ENCODE data around the gene PALS1.

- TF ChIP-seq FOXA1 (IDR thresholded peaks at IDR 0.05) (no peak), YY1 (IDR thresholded peaks at IDR 0.05) (no peak), JUND (IDR thresholded peaks at IDR 0.05) (no peak), SP1 (IDR thresholded peaks at IDR 0.05) (no peak), GABPA (IDR thresholded peaks at IDR 0.05 in 1 of 2, conservative IDR thresholded peaks at IDR 0.05 in 1 of 2) (no peak), TAF1 (conservative IDR thresholded peaks at IDR 0.05) (no peak), RAD21 (IDR thresholded peaks at IDR 0.05) (no peak), EGR1 (IDR thresholded peaks at IDR 0.05; ENCODE audit: low read depth in 2 of 2) (no peak), HNF4G (IDR thresholded peaks at IDR 0.05) (no peak)
- TF ChIP-seq, protein P1, sequence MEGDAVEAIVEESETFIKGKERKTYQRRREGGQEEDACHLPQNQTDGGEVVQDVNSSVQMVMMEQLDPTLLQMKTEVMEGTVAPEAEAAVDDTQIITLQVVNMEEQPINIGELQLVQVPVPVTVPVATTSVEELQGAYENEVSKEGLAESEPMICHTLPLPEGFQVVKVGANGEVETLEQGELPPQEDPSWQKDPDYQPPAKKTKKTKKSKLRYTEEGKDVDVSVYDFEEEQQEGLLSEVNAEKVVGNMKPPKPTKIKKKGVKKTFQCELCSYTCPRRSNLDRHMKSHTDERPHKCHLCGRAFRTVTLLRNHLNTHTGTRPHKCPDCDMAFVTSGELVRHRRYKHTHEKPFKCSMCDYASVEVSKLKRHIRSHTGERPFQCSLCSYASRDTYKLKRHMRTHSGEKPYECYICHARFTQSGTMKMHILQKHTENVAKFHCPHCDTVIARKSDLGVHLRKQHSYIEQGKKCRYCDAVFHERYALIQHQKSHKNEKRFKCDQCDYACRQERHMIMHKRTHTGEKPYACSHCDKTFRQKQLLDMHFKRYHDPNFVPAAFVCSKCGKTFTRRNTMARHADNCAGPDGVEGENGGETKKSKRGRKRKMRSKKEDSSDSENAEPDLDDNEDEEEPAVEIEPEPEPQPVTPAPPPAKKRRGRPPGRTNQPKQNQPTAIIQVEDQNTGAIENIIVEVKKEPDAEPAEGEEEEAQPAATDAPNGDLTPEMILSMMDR (IDR thresholded peaks at IDR 0.05; ENCODE audit: low read depth, low read length, missing input control), result no peak
- TF ChIP-seq, protein P2, sequence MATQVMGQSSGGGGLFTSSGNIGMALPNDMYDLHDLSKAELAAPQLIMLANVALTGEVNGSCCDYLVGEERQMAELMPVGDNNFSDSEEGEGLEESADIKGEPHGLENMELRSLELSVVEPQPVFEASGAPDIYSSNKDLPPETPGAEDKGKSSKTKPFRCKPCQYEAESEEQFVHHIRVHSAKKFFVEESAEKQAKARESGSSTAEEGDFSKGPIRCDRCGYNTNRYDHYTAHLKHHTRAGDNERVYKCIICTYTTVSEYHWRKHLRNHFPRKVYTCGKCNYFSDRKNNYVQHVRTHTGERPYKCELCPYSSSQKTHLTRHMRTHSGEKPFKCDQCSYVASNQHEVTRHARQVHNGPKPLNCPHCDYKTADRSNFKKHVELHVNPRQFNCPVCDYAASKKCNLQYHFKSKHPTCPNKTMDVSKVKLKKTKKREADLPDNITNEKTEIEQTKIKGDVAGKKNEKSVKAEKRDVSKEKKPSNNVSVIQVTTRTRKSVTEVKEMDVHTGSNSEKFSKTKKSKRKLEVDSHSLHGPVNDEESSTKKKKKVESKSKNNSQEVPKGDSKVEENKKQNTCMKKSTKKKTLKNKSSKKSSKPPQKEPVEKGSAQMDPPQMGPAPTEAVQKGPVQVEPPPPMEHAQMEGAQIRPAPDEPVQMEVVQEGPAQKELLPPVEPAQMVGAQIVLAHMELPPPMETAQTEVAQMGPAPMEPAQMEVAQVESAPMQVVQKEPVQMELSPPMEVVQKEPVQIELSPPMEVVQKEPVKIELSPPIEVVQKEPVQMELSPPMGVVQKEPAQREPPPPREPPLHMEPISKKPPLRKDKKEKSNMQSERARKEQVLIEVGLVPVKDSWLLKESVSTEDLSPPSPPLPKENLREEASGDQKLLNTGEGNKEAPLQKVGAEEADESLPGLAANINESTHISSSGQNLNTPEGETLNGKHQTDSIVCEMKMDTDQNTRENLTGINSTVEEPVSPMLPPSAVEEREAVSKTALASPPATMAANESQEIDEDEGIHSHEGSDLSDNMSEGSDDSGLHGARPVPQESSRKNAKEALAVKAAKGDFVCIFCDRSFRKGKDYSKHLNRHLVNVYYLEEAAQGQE (IDR thresholded peaks at IDR 0.05), result no peak
- TF ChIP-seq, protein P3, sequence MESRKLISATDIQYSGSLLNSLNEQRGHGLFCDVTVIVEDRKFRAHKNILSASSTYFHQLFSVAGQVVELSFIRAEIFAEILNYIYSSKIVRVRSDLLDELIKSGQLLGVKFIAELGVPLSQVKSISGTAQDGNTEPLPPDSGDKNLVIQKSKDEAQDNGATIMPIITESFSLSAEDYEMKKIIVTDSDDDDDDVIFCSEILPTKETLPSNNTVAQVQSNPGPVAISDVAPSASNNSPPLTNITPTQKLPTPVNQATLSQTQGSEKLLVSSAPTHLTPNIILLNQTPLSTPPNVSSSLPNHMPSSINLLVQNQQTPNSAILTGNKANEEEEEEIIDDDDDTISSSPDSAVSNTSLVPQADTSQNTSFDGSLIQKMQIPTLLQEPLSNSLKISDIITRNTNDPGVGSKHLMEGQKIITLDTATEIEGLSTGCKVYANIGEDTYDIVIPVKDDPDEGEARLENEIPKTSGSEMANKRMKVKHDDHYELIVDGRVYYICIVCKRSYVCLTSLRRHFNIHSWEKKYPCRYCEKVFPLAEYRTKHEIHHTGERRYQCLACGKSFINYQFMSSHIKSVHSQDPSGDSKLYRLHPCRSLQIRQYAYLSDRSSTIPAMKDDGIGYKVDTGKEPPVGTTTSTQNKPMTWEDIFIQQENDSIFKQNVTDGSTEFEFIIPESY (IDR thresholded peaks at IDR 0.05), result no peak
- TF ChIP-seq, protein P4, sequence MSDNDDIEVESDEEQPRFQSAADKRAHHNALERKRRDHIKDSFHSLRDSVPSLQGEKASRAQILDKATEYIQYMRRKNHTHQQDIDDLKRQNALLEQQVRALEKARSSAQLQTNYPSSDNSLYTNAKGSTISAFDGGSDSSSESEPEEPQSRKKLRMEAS (IDR thresholded peaks at IDR 0.05), result no peak
- TF ChIP-seq, protein P5, sequence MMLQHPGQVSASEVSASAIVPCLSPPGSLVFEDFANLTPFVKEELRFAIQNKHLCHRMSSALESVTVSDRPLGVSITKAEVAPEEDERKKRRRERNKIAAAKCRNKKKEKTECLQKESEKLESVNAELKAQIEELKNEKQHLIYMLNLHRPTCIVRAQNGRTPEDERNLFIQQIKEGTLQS (IDR thresholded peaks at IDR 0.05), result no peak
Observed at GRCh38 chr14:67251573-67252226, 10.5 kb downstream of the PALS1 start.

Measured in liver (tissue), 3 donors.